GM21786 (cell line): ENCODE measurements around the gene KCNAB2.
A peak's percentile ranks its signal among the peaks of the same experiment; 100 is the strongest.
"Not testable (repeated sequence)": the region's sequence is repeated elsewhere in the genome, so short reads cannot be mapped to it uniquely, and the experiment has no call there.

ENCODE experiments used
- ATAC-seq: cut with Tn5 transposase; IDR thresholded peaks from one replicate; pipeline ENCODE4 v1.9.1; 2021; ENCODE audit not compliant: unreplicated experiment

Gene KCNAB2

GRCh38 chr1:6009120-6010040, 36.3 kb upstream of the KCNAB2 start:
- ATAC-seq, result no peak

GRCh38 chr1:6010554-6010953, 35.1 kb upstream of the KCNAB2 start:
- ATAC-seq, result no peak

- no peak for ATAC-seq
Observed at GRCh38 chr1:6011161-6011945, 34.3 kb upstream of the KCNAB2 start.

GRCh38 chr1:6011946-6012258, 33.8 kb upstream of the KCNAB2 start:
- no peak for ATAC-seq

- no peak for ATAC-seq
Observed at GRCh38 chr1:6012529-6013318, 33.0 kb upstream of the KCNAB2 start.

- no peak for ATAC-seq
Observed at GRCh38 chr1:6013491-6013890, 32.2 kb upstream of the KCNAB2 start.

- no peak for ATAC-seq
Observed at GRCh38 chr1:6014130-6014999, 31.3 kb upstream of the KCNAB2 start.

- ATAC-seq, result no peak
Observed at GRCh38 chr1:6016191-6016865, 29.4 kb upstream of the KCNAB2 start.

GRCh38 chr1:6017654-6018053, 28.0 kb upstream of the KCNAB2 start:
- ATAC-seq, result not testable (repeated sequence)

- no peak for ATAC-seq
Observed at GRCh38 chr1:6019166-6019845, 26.4 kb upstream of the KCNAB2 start.

GRCh38 chr1:6022193-6022592, 23.5 kb upstream of the KCNAB2 start:
- ATAC-seq, result no peak

GRCh38 chr1:6023346-6023745, 22.3 kb upstream of the KCNAB2 start:
- ATAC-seq, result no peak

- ATAC-seq, result no peak
Observed at GRCh38 chr1:6024376-6024775, 21.3 kb upstream of the KCNAB2 start.

- no peak for ATAC-seq
Observed at GRCh38 chr1:6025269-6026094, 20.2 kb upstream of the KCNAB2 start.

GRCh38 chr1:6026095-6026809, 19.4 kb upstream of the KCNAB2 start:
- ATAC-seq, result peak; percentile 79

- ATAC-seq, result no peak
Observed at GRCh38 chr1:6027591-6027990, 18.1 kb upstream of the KCNAB2 start.

GRCh38 chr1:6028042-6028850, 17.4 kb upstream of the KCNAB2 start:
- no peak for ATAC-seq
